Endothelial cell of umbilical vein (primary cell): ENCODE measurements around the gene C5AR1.

Source experiments
- CTCF ChIP-seq, 2 donors: IDR thresholded peaks; 1 replicate in 1 of 2; 2 replicates in 1 of 2; pipeline ENCODE4 v1.5.1; 2011; ENCODE audit warnings: low read length in 2 of 2, mild to moderate bottlenecking in 2 of 2, moderate library complexity in 2 of 2, control low read depth in 1 of 2, inconsistent platforms in 1 of 2, low read depth in 1 of 2; ENCODE audit not compliant: insufficient read depth in 1 of 2; ENCODE audit errors: extremely low read depth in 1 of 2
- EZH2 ChIP-seq: IDR thresholded peaks from 2 replicates; pipeline ENCODE4 v1.6.1; 2012; ENCODE audit warnings: borderline replicate concordance, low read depth, mild to moderate bottlenecking, moderate library complexity, low read length, inconsistent platforms; ENCODE audit not compliant: severe bottlenecking
- POLR2AphosphoS5 ChIP-seq: IDR thresholded peaks from 2 replicates; pipeline ENCODE4 v1.6.1; 2012; ENCODE audit warnings: low read depth, mild to moderate bottlenecking, control low read depth, low read length, moderate library complexity; ENCODE audit not compliant: insufficient read depth

DNA sequence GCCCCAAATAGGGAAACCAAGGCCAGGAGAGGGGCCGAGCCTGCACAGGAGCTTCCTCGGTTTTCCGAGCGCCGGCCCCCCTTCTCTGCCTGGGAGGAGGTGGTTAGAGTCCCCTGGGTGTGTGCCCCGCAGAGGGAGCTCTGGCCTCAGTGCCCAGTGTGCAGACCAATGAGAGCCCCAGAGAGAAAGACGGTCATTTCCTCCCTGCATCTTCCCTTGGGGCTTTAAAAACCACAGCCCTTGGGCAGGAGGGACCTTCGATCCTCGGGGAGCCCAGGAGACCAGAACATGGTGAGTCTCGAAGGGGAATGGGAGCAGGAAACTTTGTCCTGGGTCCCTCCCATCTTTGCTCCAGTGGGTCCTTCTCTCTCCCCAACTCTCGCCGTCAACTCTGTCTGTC lies at the start of gene C5AR1:
- no peak for TF ChIP-seq CTCF (IDR thresholded peaks at IDR 0.05; ENCODE audit: extremely low read depth in 1 of 2, insufficient read depth in 1 of 2, low read depth in 1 of 2, low read length in 2 of 2)
- no peak for TF ChIP-seq POLR2AphosphoS5
- no peak for TF ChIP-seq EZH2
